H1 (cell line): ENCODE results near the gene ROPN1.

Experiments
- EGR1 ChIP-seq: IDR thresholded peaks from 2 replicates; pipeline ENCODE4 v1.6.1; 2011; ENCODE audit warnings: low read depth, low read length, borderline replicate concordance
- EP300 ChIP-seq, 2 experiments: IDR thresholded peaks; 1 replicate in 1 of 2; 2 replicates in 1 of 2; pipeline ENCODE4 v1.6.1; 2011 to 2012; ENCODE audit warnings: low read depth in 2 of 2, low read length in 2 of 2, mild to moderate bottlenecking in 2 of 2, borderline replicate concordance in 1 of 2, inconsistent platforms in 1 of 2, moderate library complexity in 1 of 2
- EZH2 ChIP-seq: fragments of 200-600 bp; sonication (generic); IDR thresholded peaks from 2 replicates; pipeline ENCODE4 v1.7.1; 2012; ENCODE audit warnings: low read depth, mild to moderate bottlenecking, moderate library complexity, low read length, inconsistent platforms; ENCODE audit not compliant: severe bottlenecking
- KDM1A ChIP-seq: fragments of 200-600, 300-600 bp; sonication (generic); IDR thresholded peaks from 2 replicates; pipeline ENCODE4 v1.7.1; 2016; ENCODE audit warnings: mild to moderate bottlenecking, low read length, borderline replicate concordance
- PHF8 ChIP-seq: fragments of 200-600 bp; sonication (generic); conservative IDR thresholded peaks from 2 replicates; pipeline ENCODE4 v1.7.1; 2012; ENCODE audit warnings: low read depth, mild to moderate bottlenecking, inconsistent platforms, low read length, moderate library complexity
- POLR2A ChIP-seq, 2 experiments: IDR thresholded peaks; 1 replicate in 1 of 2; 2 replicates in 1 of 2; pipeline ENCODE4 v1.6.1; 2011; ENCODE audit warnings: low read depth in 2 of 2, low read length in 2 of 2, mild to moderate bottlenecking in 2 of 2; ENCODE audit errors: control extremely low read depth in 1 of 2
- POLR2AphosphoS5 ChIP-seq: IDR thresholded peaks from 2 replicates; pipeline ENCODE4 v1.6.1; 2011; ENCODE audit warnings: low read depth, low read length
- TAF1 ChIP-seq: IDR thresholded peaks from 2 replicates; pipeline ENCODE4 v1.6.1; 2011; ENCODE audit warnings: mild to moderate bottlenecking, low read depth, low read length
- TBP ChIP-seq: IDR thresholded peaks from 2 replicates; pipeline ENCODE4 v1.6.1; 2011; ENCODE audit warnings: low read depth, low read length, improper control_type of control experiment
- USF2 ChIP-seq: IDR thresholded peaks from 2 replicates; pipeline ENCODE4 v1.6.1; 2011; ENCODE audit warnings: low read length, improper control_type of control experiment
- TF ChIP-seq, protein P1 (sequence below), 3 experiments: IDR thresholded peaks; 1 replicate in 2 of 3; 2 replicates in 1 of 3; pipeline versions ENCODE4 v1.5.1 to v1.6.1; 2011; ENCODE audit warnings: low read length in 3 of 3, mild to moderate bottlenecking in 3 of 3, inconsistent platforms in 2 of 3, low read depth in 1 of 3, moderate library complexity in 1 of 3; ENCODE audit not compliant: insufficient read depth in 1 of 3; ENCODE audit errors: control extremely low read depth in 1 of 3
- TF ChIP-seq, protein P2 (sequence below): IDR thresholded peaks from 2 replicates; pipeline ENCODE4 v1.6.1; 2011; ENCODE audit warnings: low read depth, mild to moderate bottlenecking, low read length; ENCODE audit not compliant: insufficient read depth

- TF ChIP-seq, protein P1, sequence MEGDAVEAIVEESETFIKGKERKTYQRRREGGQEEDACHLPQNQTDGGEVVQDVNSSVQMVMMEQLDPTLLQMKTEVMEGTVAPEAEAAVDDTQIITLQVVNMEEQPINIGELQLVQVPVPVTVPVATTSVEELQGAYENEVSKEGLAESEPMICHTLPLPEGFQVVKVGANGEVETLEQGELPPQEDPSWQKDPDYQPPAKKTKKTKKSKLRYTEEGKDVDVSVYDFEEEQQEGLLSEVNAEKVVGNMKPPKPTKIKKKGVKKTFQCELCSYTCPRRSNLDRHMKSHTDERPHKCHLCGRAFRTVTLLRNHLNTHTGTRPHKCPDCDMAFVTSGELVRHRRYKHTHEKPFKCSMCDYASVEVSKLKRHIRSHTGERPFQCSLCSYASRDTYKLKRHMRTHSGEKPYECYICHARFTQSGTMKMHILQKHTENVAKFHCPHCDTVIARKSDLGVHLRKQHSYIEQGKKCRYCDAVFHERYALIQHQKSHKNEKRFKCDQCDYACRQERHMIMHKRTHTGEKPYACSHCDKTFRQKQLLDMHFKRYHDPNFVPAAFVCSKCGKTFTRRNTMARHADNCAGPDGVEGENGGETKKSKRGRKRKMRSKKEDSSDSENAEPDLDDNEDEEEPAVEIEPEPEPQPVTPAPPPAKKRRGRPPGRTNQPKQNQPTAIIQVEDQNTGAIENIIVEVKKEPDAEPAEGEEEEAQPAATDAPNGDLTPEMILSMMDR (IDR thresholded peaks at IDR 0.05; ENCODE audit: control extremely low read depth in 1 of 3, insufficient read depth in 1 of 3, low read depth in 1 of 3, low read length in 3 of 3): no peak
- TF ChIP-seq POLR2A (IDR thresholded peaks at IDR 0.05; ENCODE audit: control extremely low read depth in 1 of 2, low read depth in 2 of 2, low read length in 2 of 2) (no peak), EP300 (IDR thresholded peaks at IDR 0.05; ENCODE audit: borderline replicate concordance in 1 of 2, low read depth in 2 of 2, low read length in 2 of 2) (no peak), EZH2 (no peak), TAF1 (no peak), EGR1 (no peak), USF2 (no peak), TBP (no peak), POLR2AphosphoS5 (no peak), PHF8 (no peak), KDM1A (no peak)
- TF ChIP-seq, protein P2, sequence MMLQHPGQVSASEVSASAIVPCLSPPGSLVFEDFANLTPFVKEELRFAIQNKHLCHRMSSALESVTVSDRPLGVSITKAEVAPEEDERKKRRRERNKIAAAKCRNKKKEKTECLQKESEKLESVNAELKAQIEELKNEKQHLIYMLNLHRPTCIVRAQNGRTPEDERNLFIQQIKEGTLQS: no peak
Observed at GRCh38 chr3:123936400-123936799, 55.5 kb downstream of the ROPN1 start.
